Measurements from ENCODE around the gene DDR2.
"Not testable (repeated sequence)": the region's sequence is repeated elsewhere in the genome, so short reads cannot be mapped to it uniquely, and the experiment has no call there.

- TF ChIP-seq, protein P1, sequence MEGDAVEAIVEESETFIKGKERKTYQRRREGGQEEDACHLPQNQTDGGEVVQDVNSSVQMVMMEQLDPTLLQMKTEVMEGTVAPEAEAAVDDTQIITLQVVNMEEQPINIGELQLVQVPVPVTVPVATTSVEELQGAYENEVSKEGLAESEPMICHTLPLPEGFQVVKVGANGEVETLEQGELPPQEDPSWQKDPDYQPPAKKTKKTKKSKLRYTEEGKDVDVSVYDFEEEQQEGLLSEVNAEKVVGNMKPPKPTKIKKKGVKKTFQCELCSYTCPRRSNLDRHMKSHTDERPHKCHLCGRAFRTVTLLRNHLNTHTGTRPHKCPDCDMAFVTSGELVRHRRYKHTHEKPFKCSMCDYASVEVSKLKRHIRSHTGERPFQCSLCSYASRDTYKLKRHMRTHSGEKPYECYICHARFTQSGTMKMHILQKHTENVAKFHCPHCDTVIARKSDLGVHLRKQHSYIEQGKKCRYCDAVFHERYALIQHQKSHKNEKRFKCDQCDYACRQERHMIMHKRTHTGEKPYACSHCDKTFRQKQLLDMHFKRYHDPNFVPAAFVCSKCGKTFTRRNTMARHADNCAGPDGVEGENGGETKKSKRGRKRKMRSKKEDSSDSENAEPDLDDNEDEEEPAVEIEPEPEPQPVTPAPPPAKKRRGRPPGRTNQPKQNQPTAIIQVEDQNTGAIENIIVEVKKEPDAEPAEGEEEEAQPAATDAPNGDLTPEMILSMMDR (IDR thresholded peaks at IDR 0.05; ENCODE audit: low read depth, low read length), result not testable (repeated sequence)
- not testable (repeated sequence) for TF ChIP-seq POLR2A (IDR thresholded peaks at IDR 0.05; ENCODE audit: extremely low read depth, insufficient read length)
Measured at GRCh38 chr1:162818136-162818535, 185.9 kb downstream of the DDR2 start.
